Loucy (cell line): ENCODE data around the gene XPC.

Experiments
- H2AFZ ChIP-seq: fragments of 200-600 bp; sonication (generic); 2 replicates; pipeline ENCODE4 v1.6.0; 2016; ENCODE audit warnings: antibody characterized with exemption, mild to moderate bottlenecking, low read length, moderate library complexity
- H3F3A ChIP-seq: fragments of 200-600 bp; 2 replicates; pipeline ENCODE4 v1.6.0; 2016; ENCODE audit warnings: antibody characterized with exemption, low read depth, mild to moderate bottlenecking
- H3K27me3 ChIP-seq: fragments of 200-600 bp; sonication (generic); 2 replicates; pipeline ENCODE4 v1.6.1; 2014; ENCODE audit warnings: low read length, mild to moderate bottlenecking; ENCODE audit not compliant: insufficient read depth, poor library complexity, severe bottlenecking
- H3K36me3 ChIP-seq: fragments of 200-600 bp; sonication (generic); 2 replicates; pipeline ENCODE4 v1.6.1; 2016; ENCODE audit warnings: low read length; ENCODE audit not compliant: insufficient read depth
- H3K4me1 ChIP-seq: fragments of 200-600 bp; sonication (generic); 2 replicates; pipeline ENCODE4 v1.5.1; 2014; ENCODE audit warnings: low read length, mild to moderate bottlenecking; ENCODE audit not compliant: insufficient read depth, poor library complexity, severe bottlenecking
- H3K4me2 ChIP-seq: fragments of 200-600 bp; sonication (generic); 2 replicates; pipeline ENCODE4 v1.6.0; 2014; ENCODE audit warnings: antibody characterized with exemption, low read length, low read depth, mild to moderate bottlenecking; ENCODE audit not compliant: poor library complexity, severe bottlenecking
- H3K4me3 ChIP-seq: fragments of 200-600 bp; sonication (generic); 2 replicates; pipeline ENCODE4 v1.5.1; 2014; ENCODE audit warnings: low read length, mild to moderate bottlenecking, mixed read lengths; ENCODE audit not compliant: poor library complexity, severe bottlenecking
- H3K79me2 ChIP-seq: fragments of 200-600 bp; sonication (generic); 2 replicates; pipeline ENCODE4 v1.6.1; 2014; ENCODE audit warnings: low read length; ENCODE audit not compliant: insufficient read depth
- H3K9ac ChIP-seq: fragments of 200-600 bp; sonication (generic); 2 replicates; pipeline ENCODE4 v1.6.0; 2014; ENCODE audit warnings: mild to moderate bottlenecking, low read depth, low read length, moderate library complexity; ENCODE audit not compliant: poor library complexity, severe bottlenecking
- H3K9me2 ChIP-seq: fragments of 200-600 bp; sonication (generic); replicated peaks from 2 replicates; pipeline ENCODE4 v1.6.1; 2016; ENCODE audit warnings: low read depth, low read length, mixed read lengths
- H3K9me3 ChIP-seq: fragments of 200-600 bp; sonication (generic); 2 replicates; pipeline ENCODE4 v1.6.1; 2014; ENCODE audit warnings: mild to moderate bottlenecking, antibody characterized with exemption, low read length, low read depth; ENCODE audit not compliant: insufficient read depth
- H4K20me1 ChIP-seq: fragments of 200-600 bp; sonication (generic); 2 replicates; pipeline ENCODE4 v1.6.0; 2014; ENCODE audit warnings: antibody characterized with exemption, low read length, mild to moderate bottlenecking; ENCODE audit not compliant: insufficient read depth, poor library complexity, severe bottlenecking
- CTCF ChIP-seq: fragments of 200-600 bp; sonication (generic); conservative IDR thresholded peaks from 2 replicates; pipeline ENCODE4 v1.5.1; 2014; ENCODE audit warnings: mild to moderate bottlenecking, antibody characterized with exemption, low read length
- EZH2phosphoT487 ChIP-seq: fragments of 200-600 bp; IDR thresholded peaks from 2 replicates; pipeline ENCODE4 v1.6.1; 2018; ENCODE audit warnings: antibody characterized with exemption, mild to moderate bottlenecking, moderate library complexity, borderline replicate concordance

Gene XPC

GRCh38 chr3:14181253-14181652 is 2.9 kb upstream of the XPC start:
- Histone ChIP-seq H3K9me3 (no peaks in the 10 kb centered on the region), H3K79me2 (peaks cover 89% of the 10 kb centered on the region), H2AFZ (no peak overlapping the region), H3K4me2 (peak overlapping the region; percentile 73), H3K9ac (peak overlapping the region; percentile 9), H3K36me3 (peaks cover 18% of the 10 kb centered on the region; the same call in 1 of the 2 replicates), H3K27me3 (peaks cover 4% of the 10 kb centered on the region), H3K9me2 (no peaks in the 10 kb centered on the region), H3K4me1 (peaks cover 56% of the 10 kb centered on the region), H3K4me3 (peak overlapping the region; percentile 22), H3F3A (no peaks in the 10 kb centered on the region), H4K20me1 (peaks cover 21% of the 10 kb centered on the region)
- no peak for TF ChIP-seq EZH2phosphoT487
- TF ChIP-seq CTCF: no peak

GRCh38 chr3:14179795-14180194 is 1.4 kb upstream of the XPC start:
- Histone ChIP-seq H3K4me1 (peaks cover 71% of the 10 kb centered on the region), H3K9ac (peak overlapping the region; percentile 99), H3K4me3 (peak overlapping the region; percentile 95), H3F3A (no peaks in the 10 kb centered on the region), H2AFZ (no peak overlapping the region), H3K9me3 (no peaks in the 10 kb centered on the region), H3K36me3 (peaks cover 7% of the 10 kb centered on the region; the same call in 1 of the 2 replicates), H3K4me2 (peak overlapping the region; percentile 98), H4K20me1 (peaks cover 32% of the 10 kb centered on the region), H3K9me2 (no peaks in the 10 kb centered on the region), H3K79me2 (peaks cover 79% of the 10 kb centered on the region), H3K27me3 (peaks cover 4% of the 10 kb centered on the region)
- TF ChIP-seq CTCF: no peak
- no peak for TF ChIP-seq EZH2phosphoT487

GRCh38 chr3:14179114-14179465 is 689 bp upstream of the XPC start:
- Histone ChIP-seq H3K9me2 (no peaks in the 10 kb centered on the region), H3K4me2 (peak overlapping the region; percentile 98), H3K79me2 (peaks cover 79% of the 10 kb centered on the region), H3K9ac (peak overlapping the region; percentile 99), H3K4me1 (peaks cover 77% of the 10 kb centered on the region), H3F3A (no peaks in the 10 kb centered on the region), H3K36me3 (peaks cover 5% of the 10 kb centered on the region; the same call in 1 of the 2 replicates), H3K4me3 (peak overlapping the region; percentile 95), H3K27me3 (peaks cover 4% of the 10 kb centered on the region), H4K20me1 (peaks cover 34% of the 10 kb centered on the region), H3K9me3 (no peaks in the 10 kb centered on the region), H2AFZ (peak overlapping the region; percentile 74)
- TF ChIP-seq EZH2phosphoT487 (no peak), CTCF (no peak)
